ENCODE measurements around the gene GBP7.
"Not testable (repeated sequence)": the region's sequence is repeated elsewhere in the genome, so short reads cannot be mapped to it uniquely, and the experiment has no call there.

GBP7 gene

GRCh38 chr1:89175601-89176256, at the start of gene GBP7:
Gene GBP7, minus strand, starts transcription at chr1:89176003. Its CDS starts 4,068 bp downstream, at chr1:89171935.
- DNase-seq, result no peak
- H3K9me3 Mint-ChIP-seq, result peaks cover 6% of the 10 kb centered on the region
- no peak within 1 kb of the TSS for H3K27ac Mint-ChIP-seq
- no peak within 1 kb of the TSS for H3K4me3 Mint-ChIP-seq
- H3K27me3 Mint-ChIP-seq, result no peaks in the 10 kb centered on the region
- no peaks in the 10 kb centered on the region for H3K36me3 Mint-ChIP-seq (ENCODE audit: low read depth)
- H3K4me1 Mint-ChIP-seq (ENCODE audit: low read depth), result peaks cover 16% of the 10 kb centered on the region

DNA sequence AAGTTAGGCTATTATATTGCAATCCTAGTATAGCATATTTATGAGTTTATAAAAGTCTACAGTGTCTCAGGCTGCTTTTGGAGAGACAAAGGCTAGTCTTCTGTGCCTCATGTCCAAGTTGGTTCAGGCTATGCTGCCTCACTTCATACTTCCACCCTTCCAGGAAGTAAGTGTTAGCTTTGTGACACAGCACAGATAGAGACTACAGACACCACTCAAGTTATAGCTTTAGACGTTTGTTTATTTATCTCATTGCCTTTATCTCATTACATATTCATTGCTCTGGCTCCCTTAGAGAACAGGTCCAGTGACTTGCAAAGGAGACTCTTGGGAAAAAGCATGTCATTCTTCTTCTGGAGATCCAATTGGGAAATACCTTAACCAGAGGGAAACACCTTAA, 45.5 kb upstream of the GBP7 start:
- H3K36me3 Mint-ChIP-seq (ENCODE audit: low read depth), result peaks cover 4% of the 10 kb centered on the region
- H3K9me3 Mint-ChIP-seq, result peaks cover 18% of the 10 kb centered on the region
- no peak overlapping the region for H3K4me3 Mint-ChIP-seq
- H3K27me3 Mint-ChIP-seq, result no peaks in the 10 kb centered on the region
- H3K27ac Mint-ChIP-seq, result no peak overlapping the region
- no peak for DNase-seq
- peaks cover 6% of the 10 kb centered on the region for H3K4me1 Mint-ChIP-seq (ENCODE audit: low read depth)

GRCh38 chr1:89219851-89220250, 44.0 kb upstream of the GBP7 start:
- not testable (repeated sequence) for H3K4me1 Mint-ChIP-seq (ENCODE audit: low read depth); H3K4me3 Mint-ChIP-seq; H3K27ac Mint-ChIP-seq; H3K27me3 Mint-ChIP-seq; DNase-seq; H3K36me3 Mint-ChIP-seq (ENCODE audit: low read depth)
- peaks cover 13% of the 10 kb centered on the region for H3K9me3 Mint-ChIP-seq

DNA sequence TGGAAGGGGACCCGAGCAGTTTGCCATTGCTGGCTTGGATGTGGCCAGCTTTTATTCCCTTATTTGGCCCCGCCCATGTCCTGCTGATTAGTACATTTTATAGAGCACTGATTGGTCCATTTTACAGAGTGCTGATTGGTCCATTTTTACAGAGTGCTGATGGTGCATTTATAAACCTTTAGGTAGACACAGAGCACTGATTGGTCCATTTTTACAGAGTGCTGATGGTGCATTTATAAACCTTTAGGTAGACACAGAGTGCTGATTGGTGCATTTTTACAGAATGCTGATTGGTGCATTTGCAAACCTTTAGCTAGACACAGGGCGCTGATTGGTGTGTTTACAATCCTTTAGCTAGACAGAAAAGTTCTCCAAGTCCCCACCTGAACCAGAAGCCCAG, 43.1 kb upstream of the GBP7 start:
- H3K36me3 Mint-ChIP-seq (ENCODE audit: low read depth), result not testable (repeated sequence)
- peaks cover 11% of the 10 kb centered on the region for H3K9me3 Mint-ChIP-seq

DNA sequence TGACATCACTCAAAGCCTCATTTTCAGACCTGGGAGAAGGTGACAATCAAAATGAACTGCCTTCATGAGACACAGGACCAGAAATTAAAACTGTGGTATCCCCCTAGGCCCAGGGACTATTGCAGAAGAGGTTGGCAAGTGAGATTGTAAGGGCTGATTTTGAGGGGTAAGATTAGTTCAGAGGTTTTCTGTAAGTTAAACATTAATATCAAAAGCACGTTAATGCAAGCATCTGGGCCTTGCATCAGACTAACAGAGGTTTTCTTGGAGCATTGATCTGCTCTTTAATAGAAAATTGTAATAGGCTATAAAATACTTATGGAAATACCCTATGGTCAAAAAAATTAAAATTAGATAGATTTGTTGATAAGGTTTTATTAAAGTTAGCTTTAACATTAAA, 37.5 kb upstream of the GBP7 start:
- Mint-ChIP-seq H3K4me1 (ENCODE audit: low read depth) (peaks cover 3% of the 10 kb centered on the region), H3K9me3 (peaks cover 15% of the 10 kb centered on the region), H3K36me3 (ENCODE audit: low read depth) (no peaks in the 10 kb centered on the region), H3K27me3 (no peaks in the 10 kb centered on the region), H3K27ac (no peak overlapping the region), H3K4me3 (no peak overlapping the region)
- DNase-seq, result no peak

More for the DNA sequence above, 43.1 kb upstream of the GBP7 start:
- H3K4me1 Mint-ChIP-seq (ENCODE audit: low read depth); DNase-seq; H3K4me3 Mint-ChIP-seq; H3K27me3 Mint-ChIP-seq; H3K27ac Mint-ChIP-seq: not testable (repeated sequence)

GRCh38 chr1:89211035-89211634, 35.3 kb upstream of the GBP7 start:
- Mint-ChIP-seq H3K27me3 (no peaks in the 10 kb centered on the region), H3K4me1 (ENCODE audit: low read depth) (peaks cover 3% of the 10 kb centered on the region), H3K27ac (no peak overlapping the region), H3K9me3 (peaks cover 14% of the 10 kb centered on the region), H3K4me3 (no peak overlapping the region), H3K36me3 (ENCODE audit: low read depth) (peaks cover 6% of the 10 kb centered on the region)
- DNase-seq, result no peak

- H3K9me3 Mint-ChIP-seq, result peaks cover 19% of the 10 kb centered on the region
- H3K4me3 Mint-ChIP-seq, result no peak overlapping the region
- no peak overlapping the region for H3K27ac Mint-ChIP-seq
- DNase-seq, result no peak
- H3K27me3 Mint-ChIP-seq, result no peaks in the 10 kb centered on the region
- H3K36me3 Mint-ChIP-seq (ENCODE audit: low read depth), result peaks cover 29% of the 10 kb centered on the region
- peaks cover 26% of the 10 kb centered on the region for H3K4me1 Mint-ChIP-seq (ENCODE audit: low read depth)
These were observed 30.6 kb upstream of the GBP7 start for GRCh38 chr1:89206373-89206772.

DNA sequence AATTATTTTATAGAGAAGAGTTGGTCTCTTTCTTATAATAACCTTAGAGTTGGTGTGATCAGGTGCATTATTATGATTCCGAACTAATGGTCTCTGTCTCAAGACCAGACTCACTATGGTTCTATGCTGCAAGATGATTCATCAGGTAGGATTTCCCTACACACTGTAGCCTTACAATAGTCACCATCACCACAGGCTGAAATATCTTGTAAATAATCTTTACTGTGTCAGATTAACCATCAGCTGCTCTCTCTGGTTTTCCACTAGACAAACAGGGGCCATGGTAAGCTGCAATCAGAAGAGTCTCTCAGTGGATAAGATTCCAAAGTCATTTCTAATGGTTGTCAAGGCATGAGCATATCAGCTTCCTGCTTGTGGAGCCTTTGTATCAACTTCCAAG, 27.4 kb upstream of the GBP7 start:
- no peak overlapping the region for H3K27ac Mint-ChIP-seq
- DNase-seq, result no peak
- no peak overlapping the region for H3K4me3 Mint-ChIP-seq
- peaks cover 39% of the 10 kb centered on the region for H3K36me3 Mint-ChIP-seq (ENCODE audit: low read depth)
- peaks cover 48% of the 10 kb centered on the region for H3K4me1 Mint-ChIP-seq (ENCODE audit: low read depth)
- H3K9me3 Mint-ChIP-seq, result peaks cover 19% of the 10 kb centered on the region
- no peaks in the 10 kb centered on the region for H3K27me3 Mint-ChIP-seq

DNA sequence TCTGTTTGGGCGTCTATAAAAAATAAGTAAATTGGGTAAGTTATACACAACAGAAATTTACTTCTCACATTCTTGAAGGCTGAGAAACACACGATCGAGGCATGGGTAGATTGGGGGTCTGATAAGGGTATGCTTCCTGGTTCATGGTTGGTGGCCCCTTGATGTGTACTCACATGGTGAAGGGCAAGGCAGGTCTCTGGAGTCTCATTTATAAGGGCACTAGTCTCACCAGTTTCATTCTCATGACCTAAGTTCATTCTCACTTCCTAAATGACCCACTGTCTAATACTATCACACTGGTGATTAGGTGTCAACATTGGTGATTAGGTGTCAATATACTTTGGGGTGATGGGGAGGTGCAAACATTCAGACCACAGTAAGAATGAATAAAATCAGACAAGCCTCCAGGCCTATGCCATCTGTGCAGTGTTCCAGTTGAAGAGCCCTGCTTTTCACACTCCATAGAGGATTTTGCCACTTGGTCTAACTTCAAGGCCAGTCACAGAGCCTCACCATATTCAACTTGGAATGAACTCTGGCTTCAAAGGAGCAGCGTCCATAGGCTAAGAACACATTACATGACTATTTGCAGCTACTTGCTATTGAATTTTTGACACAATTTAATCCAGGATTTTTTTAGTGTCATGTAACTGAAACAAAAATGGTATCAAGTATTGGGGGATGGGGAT, 25.4 kb upstream of the GBP7 start:
- H3K27me3 Mint-ChIP-seq, result no peaks in the 10 kb centered on the region
- H3K27ac Mint-ChIP-seq, result peak overlapping the region; percentile 99
- DNase-seq, result no peak
- peaks cover 15% of the 10 kb centered on the region for H3K9me3 Mint-ChIP-seq
- peaks cover 60% of the 10 kb centered on the region for H3K4me1 Mint-ChIP-seq (ENCODE audit: low read depth)
- peak overlapping the region; percentile 93 for H3K4me3 Mint-ChIP-seq
- H3K36me3 Mint-ChIP-seq (ENCODE audit: low read depth), result peaks cover 47% of the 10 kb centered on the region

- H3K27ac Mint-ChIP-seq, result peak overlapping the region; percentile 99
- peaks cover 14% of the 10 kb centered on the region for H3K9me3 Mint-ChIP-seq
- DNase-seq, result no peak
- peaks cover 66% of the 10 kb centered on the region for H3K4me1 Mint-ChIP-seq (ENCODE audit: low read depth)
- H3K4me3 Mint-ChIP-seq, result peak overlapping the region; percentile 93
- H3K36me3 Mint-ChIP-seq (ENCODE audit: low read depth), result peaks cover 47% of the 10 kb centered on the region
- H3K27me3 Mint-ChIP-seq, result no peaks in the 10 kb centered on the region
These were observed 24.9 kb upstream of the GBP7 start for GRCh38 chr1:89200663-89201062.

GRCh38 chr1:89199525-89200031, 23.8 kb upstream of the GBP7 start:
- Mint-ChIP-seq H3K9me3 (peaks cover 11% of the 10 kb centered on the region), H3K4me1 (ENCODE audit: low read depth) (peaks cover 77% of the 10 kb centered on the region), H3K4me3 (peak overlapping the region; percentile 93), H3K27ac (peak overlapping the region; percentile 99), H3K27me3 (no peaks in the 10 kb centered on the region), H3K36me3 (ENCODE audit: low read depth) (peaks cover 49% of the 10 kb centered on the region)
- no peak for DNase-seq

GRCh38 chr1:89198491-89199072, 22.8 kb upstream of the GBP7 start, which contains the start of gene GBP4:
Gene GBP4, minus strand, starts transcription at chr1:89198942. Its CDS starts 108 bp downstream, at chr1:89198834.
- H3K9me3 Mint-ChIP-seq, result peaks cover 3% of the 10 kb centered on the region
- H3K4me3 Mint-ChIP-seq, result peak within 1 kb of the TSS; percentile 93
- H3K27me3 Mint-ChIP-seq, result no peaks in the 10 kb centered on the region
- peak within 1 kb of the TSS; percentile 99 for H3K27ac Mint-ChIP-seq
- peak; percentile 66 for DNase-seq
- peaks cover 85% of the 10 kb centered on the region for H3K4me1 Mint-ChIP-seq (ENCODE audit: low read depth)
- H3K36me3 Mint-ChIP-seq (ENCODE audit: low read depth), result peaks cover 51% of the 10 kb centered on the region

- peak overlapping the region; percentile 93 for H3K4me3 Mint-ChIP-seq
- peaks cover 52% of the 10 kb centered on the region for H3K36me3 Mint-ChIP-seq (ENCODE audit: low read depth)
- peak; percentile 46 for DNase-seq
- H3K27ac Mint-ChIP-seq, result peak overlapping the region; percentile 99
- H3K4me1 Mint-ChIP-seq (ENCODE audit: low read depth), result peaks cover 83% of the 10 kb centered on the region
- no peaks in the 10 kb centered on the region for H3K9me3 Mint-ChIP-seq
- no peaks in the 10 kb centered on the region for H3K27me3 Mint-ChIP-seq
These were observed 22.3 kb upstream of the GBP7 start for GRCh38 chr1:89198081-89198480.

GRCh38 chr1:89195476-89195875, 19.7 kb upstream of the GBP7 start:
- Mint-ChIP-seq H3K4me3 (peak overlapping the region; percentile 48), H3K4me1 (ENCODE audit: low read depth) (peaks cover 74% of the 10 kb centered on the region), H3K36me3 (ENCODE audit: low read depth) (peaks cover 74% of the 10 kb centered on the region), H3K27ac (peak overlapping the region; percentile 83), H3K9me3 (no peaks in the 10 kb centered on the region), H3K27me3 (no peaks in the 10 kb centered on the region)
- DNase-seq, result no peak
